H4 (cell line): ENCODE measurements around the gene TIMM23B. TPM values are rescaled to one million over a fixed set of nuclear protein-coding genes. Genes with fewer than 3 reads are reported as not detected.
"Not testable (repeated sequence)": the region's sequence is repeated elsewhere in the genome, so short reads cannot be mapped to it uniquely, and the experiment has no call there.

Source experiments
- DNase-seq: peaks from one replicate; pipeline ENCODE4 v3.0.0-alpha.2; 2015; ENCODE audit warnings: low spot score
- total RNA-seq: library from RNA; depleted of rRNA; stranded (reverse); fragments of >200 nt; shearing (Covaris generic); gene quantifications from 2 replicates; pipeline ENCODE4 v1.2.3, GENCODE V29; 2014; rRNA removed

TIMM23B gene
- 8.1 and 9.8 TPM in 2 replicates for total RNA-seq

DNA sequence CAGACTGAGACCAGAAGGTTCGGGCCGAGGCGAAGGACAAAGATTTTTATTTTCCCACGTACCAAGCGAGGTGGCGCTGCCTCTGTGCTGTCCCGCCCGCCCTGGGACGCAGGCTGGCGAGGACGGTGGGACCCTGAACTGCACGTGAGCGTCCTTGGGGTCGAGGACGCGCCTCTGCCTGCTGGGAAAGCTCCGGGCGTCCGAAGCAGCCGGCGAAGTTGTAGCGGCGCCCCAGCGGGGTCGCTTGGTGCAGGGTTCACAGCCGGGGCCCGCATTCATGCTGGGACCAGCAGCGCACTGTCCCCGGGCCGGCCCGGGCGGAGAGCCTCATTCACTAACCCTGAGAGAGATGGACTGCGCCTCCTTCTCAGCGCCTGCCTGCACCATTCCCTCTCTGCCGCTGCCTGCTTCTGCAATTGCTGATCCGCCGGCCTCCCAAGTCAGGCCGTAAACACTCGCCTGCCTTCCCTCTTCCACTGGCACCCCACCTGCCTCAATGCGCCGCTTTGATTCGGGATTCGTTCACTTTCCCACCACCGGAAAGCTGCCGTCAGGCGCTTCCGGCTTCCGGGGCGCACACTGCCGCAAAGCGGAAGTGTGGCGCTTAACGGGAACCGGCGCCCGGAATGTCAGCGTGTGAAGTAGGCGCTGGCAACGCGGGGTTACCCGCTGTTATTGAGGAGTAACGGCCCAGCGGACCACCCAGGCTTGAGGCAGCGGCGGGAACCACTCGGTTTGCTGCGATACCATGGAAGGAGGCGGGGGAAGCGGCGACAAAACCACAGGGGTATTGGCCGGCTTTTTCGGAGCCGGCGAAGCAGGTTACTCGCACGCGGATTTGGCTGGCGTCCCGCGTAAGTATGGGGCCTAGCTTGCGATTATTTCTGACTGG lies at the start of gene TIMM23B, which contains the start of gene PARG:
Gene TIMM23B, plus strand, starts transcription at position 607 of the 892 bp plus-strand sequence. Its CDS starts 142 bp downstream, at position 749.
Gene PARG, minus strand, starts transcription at position 581 of the 892 bp plus-strand sequence. Its CDS starts 302 bp downstream, at position 279.
- DNase-seq = peak; percentile 62

DNA sequence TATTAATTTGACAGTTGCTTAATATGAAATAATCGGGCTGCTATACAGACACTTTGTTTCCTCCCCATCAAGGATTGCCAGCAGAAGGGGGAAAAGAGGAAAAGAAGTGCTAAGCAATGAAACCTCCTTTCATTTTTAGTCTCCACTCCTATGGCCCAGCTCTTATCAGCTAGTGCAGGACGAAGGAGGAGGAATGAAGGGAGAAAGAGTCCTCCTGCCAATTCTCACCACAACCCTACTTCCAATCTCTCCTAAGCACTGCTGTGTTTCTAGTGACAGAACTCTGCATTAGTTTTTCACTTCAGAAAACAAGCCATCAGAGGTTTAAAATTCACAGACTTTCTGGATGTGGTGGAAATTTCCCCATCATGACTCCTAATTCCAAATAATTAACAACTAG lies 41.9 kb upstream of the TIMM23B start:
- DNase-seq = not testable (repeated sequence)

- not testable (repeated sequence) for DNase-seq
Observed at GRCh38 chr10:49900406-49900805, 41.4 kb upstream of the TIMM23B start.

DNA sequence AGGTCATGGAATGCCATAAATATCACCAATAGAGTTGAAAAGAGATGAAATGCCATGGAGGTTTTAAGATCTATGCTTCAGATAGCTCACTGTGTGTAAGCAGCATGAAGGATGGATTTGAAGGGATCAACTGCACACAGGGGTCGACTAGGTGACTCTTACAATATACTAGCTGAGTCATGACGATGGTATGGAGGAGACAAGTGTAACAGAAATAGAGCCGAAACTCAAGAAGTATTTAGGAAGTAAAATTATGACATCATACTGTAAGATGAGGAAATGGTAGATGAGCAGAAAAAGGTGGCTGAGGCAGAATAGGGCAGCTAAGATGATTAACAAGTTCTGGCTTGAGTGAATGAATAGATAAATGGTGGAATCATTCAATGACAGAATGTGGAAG lies 38.0 kb upstream of the TIMM23B start:
- not testable (repeated sequence) for DNase-seq

GRCh38 chr10:49908290-49909080 lies 33.4 kb upstream of the TIMM23B start:
- DNase-seq = not testable (repeated sequence)

DNA sequence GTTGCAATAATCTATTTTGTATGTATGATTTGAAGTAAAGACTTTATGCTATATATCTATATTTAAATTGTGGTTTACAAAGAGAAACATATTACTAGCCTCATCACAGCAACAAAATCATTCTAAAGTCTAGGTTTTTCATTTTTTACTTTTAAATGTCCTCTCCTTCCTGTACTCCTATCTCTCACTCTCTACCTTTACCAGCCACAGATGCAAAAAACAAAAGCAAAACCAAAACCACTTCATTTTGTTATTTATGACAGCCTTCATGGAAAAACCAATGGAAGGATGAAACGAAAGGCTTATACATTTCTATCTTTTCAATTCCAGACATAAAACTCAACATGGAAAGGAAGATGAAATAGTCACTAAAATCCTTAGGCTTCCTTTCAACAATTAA lies 31.6 kb upstream of the TIMM23B start:
- not testable (repeated sequence) for DNase-seq

- DNase-seq = not testable (repeated sequence)
Observed at GRCh38 chr10:49916451-49916850, 25.4 kb upstream of the TIMM23B start.

DNA sequence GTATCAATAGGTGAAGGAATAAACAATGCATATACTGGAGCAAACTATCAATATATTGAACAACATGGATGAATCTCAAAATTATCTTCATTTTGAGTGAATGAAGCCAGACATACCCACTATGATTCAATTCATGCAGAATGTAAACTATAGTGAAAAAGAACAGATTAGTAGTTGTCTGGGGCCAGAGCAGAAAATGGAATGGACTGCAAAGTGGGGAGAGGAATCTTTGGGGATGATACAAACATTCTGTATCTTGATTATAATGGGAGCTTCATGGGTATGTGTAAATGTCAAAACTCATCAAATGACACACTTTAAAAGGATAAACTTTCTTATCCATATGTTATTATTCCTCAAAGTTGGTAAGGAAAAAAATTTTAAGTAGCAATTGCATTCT lies 23.9 kb upstream of the TIMM23B start:
- DNase-seq = not testable (repeated sequence)

DNA sequence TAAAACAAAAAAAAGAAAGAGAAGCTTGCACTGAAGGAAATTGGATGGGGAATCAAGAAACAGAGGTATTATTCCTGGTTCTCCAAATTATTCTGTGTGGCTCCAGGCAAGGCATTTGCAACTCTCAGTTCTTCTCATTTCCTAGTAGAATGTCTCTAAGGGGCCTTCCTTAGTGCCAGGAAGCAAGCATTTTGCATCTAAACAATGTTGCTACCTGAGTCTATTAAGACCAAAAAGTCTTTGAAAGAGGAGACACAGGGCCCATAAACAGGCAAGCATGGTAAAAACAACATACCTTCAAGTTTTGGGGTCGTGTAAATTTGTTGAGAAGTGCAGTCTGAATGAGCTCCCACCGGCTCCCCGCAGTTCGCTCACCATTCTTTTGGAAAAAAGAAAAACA lies 19.8 kb upstream of the TIMM23B start:
- not testable (repeated sequence) for DNase-seq

GRCh38 chr10:49923572-49923971 lies 18.3 kb upstream of the TIMM23B start:
- DNase-seq = not testable (repeated sequence)

- DNase-seq = not testable (repeated sequence)
Observed at GRCh38 chr10:49931276-49931675, 10.6 kb upstream of the TIMM23B start.

DNA sequence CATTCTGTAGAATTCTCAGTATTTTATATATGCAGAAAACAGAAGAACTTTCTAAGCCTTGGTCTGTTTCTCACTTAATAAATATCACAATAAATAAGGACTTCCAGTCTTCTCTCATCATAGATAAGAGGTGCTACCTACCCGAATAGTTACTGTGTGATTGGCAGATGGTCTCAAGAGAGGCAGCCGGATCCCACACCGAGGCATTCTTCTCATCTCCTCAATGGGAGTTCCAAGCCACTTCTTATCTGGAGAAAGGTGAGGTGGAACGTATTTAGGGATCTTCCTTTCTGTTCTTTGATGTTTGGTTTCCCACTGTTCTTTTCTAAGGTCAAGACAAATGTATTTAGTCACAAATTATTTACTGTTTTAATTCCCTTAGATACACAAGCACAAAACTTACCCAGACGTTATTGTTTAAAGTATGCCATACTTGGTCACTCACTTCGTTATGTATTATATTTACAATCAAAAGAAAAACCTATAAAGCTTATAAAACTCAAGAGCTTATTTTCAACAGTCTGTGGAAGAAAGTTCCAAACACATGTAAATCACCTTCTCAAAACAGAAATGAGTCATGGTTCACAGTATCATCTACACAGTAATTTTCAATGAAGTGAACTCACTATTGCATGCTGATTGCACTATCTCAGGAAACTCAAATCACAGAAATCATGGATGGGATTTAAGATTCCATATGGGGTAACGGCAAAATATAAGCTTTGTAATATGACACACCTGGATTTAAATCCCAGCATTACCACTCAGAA lies 9.7 kb upstream of the TIMM23B start:
- DNase-seq = not testable (repeated sequence)

DNA sequence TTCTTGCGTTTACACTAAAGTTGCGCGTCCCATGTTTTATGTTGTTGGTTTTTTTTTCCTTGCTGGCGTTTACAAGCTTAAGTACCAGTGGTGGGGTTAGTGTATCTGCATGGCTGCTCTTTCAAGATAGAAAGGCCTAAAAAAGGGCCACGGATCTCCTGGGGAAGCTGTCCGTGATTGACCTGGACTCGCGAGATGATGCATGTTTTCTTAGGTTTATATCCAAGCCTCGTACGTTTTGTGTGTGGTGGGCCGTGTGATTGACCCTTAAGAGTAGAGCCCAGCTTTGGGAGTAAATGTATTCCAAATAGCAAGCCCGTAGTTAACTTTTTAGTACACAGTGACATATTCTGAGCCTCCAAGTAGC lies 469 bp downstream of the TIMM23B start:
- DNase-seq = not testable (repeated sequence)

DNA sequence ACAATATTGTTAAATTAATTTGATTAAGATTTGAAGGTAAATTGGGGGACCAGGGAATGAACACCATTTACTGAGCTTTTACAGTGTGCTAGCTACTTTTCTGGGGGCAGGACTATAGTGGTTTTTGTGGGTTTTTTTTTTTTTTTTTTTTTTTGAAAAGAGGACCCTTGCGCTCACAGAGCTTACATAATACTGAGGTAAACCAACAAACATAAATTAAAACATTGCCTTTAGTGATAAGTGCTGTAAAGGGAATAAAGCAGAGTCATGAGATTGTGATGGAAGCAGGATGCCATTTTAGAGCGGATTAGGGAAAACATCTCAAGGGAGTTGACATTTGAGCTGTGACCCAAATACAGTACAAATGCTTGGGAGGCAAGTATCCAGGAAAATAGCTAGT lies 1.8 kb downstream of the TIMM23B start:
- not testable (repeated sequence) for DNase-seq

GRCh38 chr10:49948142-49948541 lies 6.3 kb downstream of the TIMM23B start:
- DNase-seq = not testable (repeated sequence)

DNA sequence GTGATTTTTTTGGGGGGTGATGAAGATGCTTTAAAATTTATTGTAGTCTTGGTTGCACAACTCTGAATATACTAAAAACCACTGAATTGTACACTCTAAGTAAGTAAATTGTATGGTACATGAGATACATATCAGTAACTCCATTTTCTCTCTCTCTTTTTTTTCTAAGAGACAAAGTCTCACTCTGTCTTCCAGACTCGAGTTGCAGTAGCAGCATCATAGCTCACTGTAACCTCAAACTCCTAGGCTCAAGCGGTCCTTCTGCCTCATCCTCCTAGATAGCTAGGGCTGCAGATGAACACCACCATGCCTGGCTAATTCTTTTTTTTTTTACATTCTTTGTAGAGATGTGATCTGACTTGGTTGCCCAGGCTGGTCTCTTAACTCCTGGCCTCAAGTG lies 6.9 kb downstream of the TIMM23B start:
- not testable (repeated sequence) for DNase-seq

- not testable (repeated sequence) for DNase-seq
Observed at GRCh38 chr10:49952006-49952405, 10.2 kb downstream of the TIMM23B start.

DNA sequence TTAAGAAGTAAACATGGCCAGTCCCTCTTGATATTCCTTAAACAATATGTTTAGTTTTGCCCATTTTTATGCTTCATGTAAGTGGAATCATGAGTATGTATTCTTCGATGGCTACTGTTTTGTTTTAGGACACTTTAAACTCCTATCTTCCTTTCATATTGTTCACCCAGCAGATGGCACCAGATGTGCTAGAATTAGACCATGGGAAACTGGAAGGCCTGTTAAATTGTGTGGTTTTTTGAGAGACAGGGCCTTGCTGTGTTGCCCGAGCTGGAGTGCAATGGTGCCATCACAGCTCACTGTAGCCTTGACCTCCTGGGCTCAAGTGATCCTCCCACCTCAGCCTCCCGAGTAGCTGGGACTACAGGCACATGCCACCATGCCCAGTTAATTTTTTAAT lies 11.3 kb downstream of the TIMM23B start:
- DNase-seq = not testable (repeated sequence)

DNA sequence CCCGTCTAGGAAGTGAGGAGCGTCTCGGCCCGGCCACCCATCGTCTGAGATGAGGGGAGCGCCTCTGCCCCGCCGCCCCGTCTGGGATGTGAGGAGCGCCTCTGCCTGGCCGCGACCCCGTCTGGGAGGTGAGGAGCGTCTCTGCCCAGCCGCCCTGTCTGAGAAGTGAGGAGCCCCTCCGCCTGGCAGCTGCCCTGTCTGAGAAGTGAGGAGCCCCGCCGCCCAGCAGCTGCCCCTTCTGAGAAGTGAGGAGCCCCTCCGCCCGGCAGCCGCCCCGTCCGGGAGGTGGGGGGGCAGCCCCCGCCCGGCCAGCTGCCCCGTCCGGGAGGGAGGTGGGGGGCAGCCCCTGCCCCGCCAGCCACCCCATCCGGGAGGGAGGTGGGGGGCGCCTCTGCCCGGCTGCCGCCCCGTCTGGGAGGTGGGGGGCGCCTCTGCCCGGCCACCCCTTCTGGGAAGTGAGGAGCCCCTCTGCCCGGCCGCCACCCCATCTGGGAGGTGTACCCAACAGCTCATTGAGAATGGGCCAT lies 28.5 kb downstream of the TIMM23B start:
- DNase-seq = not testable (repeated sequence)

- not testable (repeated sequence) for DNase-seq
Observed at GRCh38 chr10:49971466-49971865, 29.6 kb downstream of the TIMM23B start.

DNA sequence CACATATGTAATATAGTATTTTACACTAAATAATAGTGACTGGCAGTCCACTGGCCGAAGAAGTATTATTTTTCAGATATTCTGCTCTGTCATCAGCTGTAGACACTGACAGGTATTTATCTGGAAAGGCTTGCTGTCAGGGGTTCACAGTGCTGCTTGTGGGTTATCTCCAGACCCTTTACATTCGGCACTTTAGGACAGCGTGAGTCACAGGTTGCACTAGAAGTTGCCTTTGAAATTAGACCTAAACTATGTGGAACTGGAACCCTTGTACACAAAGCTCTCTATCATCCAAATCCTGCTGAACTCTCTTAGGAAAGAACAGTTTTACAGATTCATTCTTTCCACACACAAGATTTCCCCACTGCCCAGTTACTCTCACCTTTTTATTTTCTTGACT lies 30.2 kb downstream of the TIMM23B start:
- not testable (repeated sequence) for DNase-seq
